Activated T-cell treated with anti-CD3 and anti-CD28 coated beads for 4 hours (primary cell): ENCODE results near the gene GFM1.

Experiments used
- DNase-seq: peaks from one replicate; pipeline ENCODE4 v3.0.0-alpha.2; 2020

The GFM1 gene

DNA sequence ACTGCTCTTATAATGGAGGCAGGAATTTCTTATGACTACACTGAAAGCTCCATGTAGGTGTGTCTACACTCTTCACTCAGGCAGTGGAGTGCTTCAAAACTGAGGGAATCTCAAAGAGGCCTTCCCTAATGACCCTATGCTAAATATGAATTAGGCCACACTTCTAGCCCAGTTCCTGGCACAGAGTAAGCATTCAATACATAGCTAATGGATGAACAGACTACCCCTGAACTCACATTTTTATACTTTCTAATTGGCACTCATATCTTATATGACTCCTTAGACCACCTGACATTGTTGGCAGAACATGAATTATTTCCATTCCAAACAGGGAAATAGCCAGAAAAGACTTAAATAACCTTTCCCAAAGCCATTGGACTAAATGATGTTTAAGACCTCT, 84.5 kb downstream of the GFM1 start:
- no peak for DNase-seq

DNA sequence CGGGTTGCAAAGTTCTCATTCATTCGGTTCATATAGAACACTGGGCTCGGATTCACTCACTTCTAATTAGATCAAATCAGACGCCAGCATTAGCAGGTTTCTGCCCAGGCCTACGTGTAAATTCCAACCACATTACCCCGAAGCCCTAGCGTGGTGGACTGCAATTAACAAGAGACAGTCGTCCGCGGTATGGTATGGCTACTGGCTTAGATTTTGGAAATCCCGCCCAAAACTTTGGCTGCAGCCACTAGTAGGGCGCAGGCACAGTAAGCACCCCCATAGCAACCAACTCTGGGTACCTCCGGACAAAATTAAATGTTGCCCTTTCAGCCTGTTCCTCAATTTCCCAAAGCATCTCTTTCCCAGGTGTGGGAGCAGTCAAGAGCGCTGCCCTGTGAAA, 87.2 kb downstream of the GFM1 start:
- no peak for DNase-seq

DNA sequence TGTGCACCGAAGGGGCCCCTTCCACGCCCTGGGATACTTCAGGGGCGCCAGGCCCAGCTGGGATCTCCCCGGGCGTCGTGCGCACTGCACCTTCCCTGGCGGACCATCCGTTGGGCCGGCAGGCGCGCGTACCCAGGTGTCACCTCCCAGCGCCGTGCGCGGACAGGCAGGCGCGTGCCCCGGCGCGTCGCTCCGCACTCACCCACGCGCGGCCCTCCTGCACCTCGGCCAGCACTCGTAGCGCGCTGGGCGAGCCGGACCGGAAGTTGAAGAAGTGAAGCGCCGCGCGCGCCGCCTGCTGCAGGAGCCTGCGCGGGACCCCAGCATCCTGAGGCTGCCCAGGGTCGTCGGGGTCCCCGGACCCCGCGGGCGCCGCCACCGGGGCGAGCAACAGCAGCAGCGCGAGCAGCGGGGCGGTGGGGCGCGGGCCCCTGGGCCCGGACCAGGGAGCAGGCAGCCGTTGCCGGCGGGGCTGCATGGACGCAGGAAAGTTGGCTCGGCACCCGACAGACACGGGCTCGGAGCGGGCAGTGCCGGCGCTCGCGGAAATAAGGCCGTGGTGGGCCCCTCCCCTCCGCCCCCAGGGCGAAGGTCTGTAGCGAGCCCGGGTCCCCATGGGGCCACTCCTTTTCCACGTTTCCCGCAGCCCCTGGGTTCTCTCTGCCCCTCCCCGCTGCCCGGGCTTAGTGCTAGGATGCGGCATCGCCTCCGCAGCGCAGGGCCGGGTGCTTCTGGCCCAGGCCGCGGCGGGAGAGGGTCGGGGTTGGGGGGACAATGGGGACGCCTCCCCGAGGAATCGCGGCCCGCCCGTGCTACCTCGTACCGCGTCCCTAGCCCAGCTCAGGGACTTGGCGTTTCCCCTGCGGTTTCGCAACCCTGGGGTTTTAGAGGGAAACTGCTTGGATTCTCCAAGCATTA, 87.9 kb downstream of the GFM1 start, which contains the start of gene RARRES1:
TSS of gene RARRES1 (minus strand) at position 520 of the 918 bp plus-strand sequence. CDS start at position 478, 42 bp downstream.
- DNase-seq: no peak

DNA sequence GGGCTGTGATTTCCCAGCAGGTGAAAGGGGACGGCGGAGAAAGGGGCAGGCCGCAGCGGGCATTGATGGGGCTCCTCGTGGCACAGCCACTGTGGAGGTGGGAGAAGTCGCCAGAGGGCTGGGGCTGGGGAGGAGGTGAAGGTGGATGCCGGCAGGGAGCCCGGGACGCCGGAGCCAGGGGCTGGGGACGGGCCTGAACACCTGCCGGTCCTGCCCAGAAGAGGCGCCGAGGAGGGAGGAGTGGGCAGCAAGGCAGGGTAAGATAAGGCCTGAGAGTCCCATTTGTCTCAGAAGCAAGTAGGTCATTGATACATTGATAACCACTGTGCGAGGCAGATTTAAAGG, 88.5 kb downstream of the GFM1 start:
- no peak for DNase-seq

DNA sequence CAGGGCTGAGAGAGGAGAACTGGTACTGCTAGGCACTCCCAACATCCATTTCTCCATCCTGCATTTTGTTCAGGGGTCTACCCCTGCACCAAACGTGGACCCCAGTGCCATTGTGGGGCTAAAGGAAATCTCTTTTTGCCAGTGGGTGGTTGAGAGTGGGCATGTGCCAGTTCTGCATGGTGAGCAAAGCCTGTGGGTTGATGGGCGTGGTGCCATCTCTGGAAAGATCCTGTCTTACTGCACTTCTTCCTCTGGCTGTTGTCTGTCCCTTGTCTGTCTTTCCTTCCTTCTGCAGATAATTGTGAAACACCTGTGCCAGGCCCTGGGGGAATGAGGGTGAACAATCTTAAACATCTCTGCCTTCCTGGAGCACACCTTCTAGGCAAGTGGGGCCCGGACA, 89.3 kb downstream of the GFM1 start:
- DNase-seq: no peak

DNA sequence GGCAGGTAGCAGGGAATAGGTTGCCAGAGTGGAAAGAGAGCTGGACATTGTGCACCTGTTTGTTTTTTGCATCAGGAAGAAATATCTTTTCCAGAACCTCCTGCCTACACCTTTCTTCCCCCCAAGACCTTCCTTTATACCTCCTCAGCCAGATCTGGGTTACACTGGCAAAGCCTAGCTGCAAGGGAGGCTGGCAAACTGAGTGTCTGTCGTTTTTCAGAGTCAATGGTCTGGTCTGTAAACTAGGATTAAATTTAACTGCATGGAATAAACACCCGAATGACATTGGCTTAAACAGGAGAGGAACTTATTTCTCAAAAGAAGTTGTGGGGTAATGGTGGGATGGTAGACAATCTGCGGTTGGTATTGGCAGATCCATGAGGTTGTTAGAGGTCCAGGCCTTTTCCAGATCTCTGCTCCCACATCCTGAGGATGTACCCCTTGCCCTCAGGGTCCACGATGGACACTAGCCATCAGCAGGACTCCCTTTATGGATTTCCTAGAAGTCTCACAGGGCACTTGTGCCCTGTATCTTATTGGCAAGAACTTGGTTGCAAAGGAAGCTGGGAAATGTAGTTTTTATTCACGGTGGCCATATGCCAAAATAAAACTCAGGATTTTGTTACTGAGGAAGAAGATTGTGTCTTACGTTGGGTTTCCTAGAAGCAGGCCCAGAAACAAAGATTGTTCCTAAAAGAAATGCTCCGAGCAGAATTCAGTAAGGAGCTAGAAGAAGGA, 91.1 kb downstream of the GFM1 start:
- no peak for DNase-seq

DNA sequence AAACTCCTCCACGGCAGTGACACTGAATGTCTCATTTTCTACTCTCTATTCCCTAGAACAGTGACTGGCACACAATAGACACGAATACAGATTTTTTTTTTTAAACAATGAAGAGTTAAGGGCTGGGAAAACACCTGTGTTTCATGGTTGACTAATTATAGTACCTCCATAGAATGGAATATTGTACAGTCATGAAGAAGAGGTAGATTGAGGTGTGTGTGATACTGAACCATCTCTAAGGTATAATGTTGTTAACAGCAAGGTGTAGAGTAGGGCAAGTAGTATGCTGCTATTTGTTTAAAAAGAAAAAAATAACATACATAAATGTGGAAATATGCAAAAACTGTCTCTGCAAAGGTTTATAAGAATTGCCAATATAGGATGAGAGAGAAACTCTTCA, 93.1 kb downstream of the GFM1 start:
- DNase-seq: no peak

DNA sequence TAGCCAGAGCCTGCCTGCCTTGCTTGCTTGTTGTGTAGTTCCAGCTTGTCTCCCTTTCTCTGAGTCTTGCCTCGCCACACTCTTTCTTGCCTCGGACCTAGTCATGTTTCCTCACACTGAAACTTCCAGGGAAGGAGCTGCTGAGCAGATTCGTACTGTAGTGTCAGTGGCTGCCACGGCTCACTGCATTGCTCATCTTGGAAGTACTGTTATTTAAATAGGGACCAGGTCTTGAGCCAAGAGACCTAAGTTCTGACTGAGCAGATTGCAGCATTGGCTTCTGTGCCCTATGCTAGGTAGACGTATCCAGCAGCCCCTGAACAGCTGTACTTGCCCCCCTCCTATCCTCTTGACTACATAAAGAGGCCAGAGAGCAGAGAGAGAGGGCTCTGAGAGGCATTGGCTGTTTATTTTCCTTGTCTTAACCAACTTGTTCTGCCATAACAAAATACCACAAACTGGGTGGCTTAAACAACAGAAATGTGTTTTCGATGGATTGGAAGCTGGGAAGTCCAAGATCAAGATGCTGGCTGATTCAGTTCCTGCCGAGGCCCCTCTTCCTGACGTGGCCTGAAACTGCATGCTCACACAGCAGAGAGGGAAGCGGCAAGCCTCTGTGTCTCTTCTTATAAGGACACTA, 93.8 kb downstream of the GFM1 start:
- no peak for DNase-seq

DNA sequence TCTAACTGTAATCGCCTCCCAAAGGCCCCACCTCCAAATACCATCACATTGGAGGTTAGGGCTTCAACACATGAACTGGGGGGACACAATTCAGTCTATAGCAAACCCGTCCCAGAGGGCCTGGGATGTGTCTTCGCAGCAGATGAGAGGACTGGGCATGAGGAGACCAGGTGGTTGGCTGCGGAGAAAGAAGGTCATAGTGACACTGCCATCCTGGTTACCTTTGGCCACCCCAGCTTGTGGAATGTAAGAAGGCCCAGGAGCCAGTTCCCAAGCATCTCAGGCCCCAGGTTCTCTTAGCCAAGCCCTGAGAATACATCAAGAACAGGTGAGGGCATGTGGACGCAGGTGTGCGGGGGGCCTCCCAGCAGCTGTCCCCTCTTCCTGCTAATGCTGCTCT, 94.3 kb downstream of the GFM1 start:
- no peak for DNase-seq

DNA sequence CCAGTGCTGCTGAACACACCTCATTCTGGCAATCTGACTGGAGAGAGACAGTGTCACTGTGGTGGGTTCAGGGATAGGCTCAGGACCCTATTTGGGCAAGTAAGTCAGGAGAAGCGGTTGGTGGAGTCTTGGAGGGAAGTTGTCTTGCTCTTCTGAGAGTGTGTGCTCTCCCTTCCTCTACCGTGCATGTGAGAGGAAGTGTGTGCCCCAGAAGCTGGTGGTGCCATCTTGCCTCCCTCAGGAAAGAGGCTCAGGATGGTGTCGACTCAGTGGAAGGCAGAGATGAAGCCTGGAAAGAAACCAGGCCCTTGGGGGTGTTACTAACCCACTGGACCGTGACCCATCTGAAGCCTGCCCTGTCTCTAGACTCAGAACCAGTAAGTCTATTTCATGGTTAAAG, 94.8 kb downstream of the GFM1 start:
- no peak for DNase-seq

DNA sequence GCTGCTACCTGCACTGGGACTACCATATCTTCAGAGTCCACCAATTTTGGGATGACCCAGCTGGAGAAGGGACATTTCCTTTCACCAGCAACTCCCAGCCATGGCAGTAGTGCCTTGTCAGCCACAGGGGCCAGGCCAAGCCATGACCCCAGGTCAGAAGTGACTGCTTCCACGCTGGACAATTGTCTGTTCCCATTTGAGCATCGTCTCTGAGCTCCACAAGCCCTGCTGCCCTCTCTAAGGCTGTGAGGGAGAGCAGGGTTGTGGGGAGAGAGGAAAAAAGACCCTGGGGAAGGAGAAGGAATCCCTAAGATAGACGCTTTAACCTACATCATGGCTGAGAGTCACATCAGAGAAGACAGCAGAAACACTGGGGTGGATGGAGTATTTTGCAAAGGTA, 95.3 kb downstream of the GFM1 start:
- DNase-seq: no peak
